OCI-LY1 (cell line): ENCODE measurements around the gene KIAA0319L.

Experiments
- H2AFZ ChIP-seq: fragments of 200-600 bp; sonication (generic), shearing (Covaris generic); 2 replicates; pipeline ENCODE4 v1.6.0; 2014; ENCODE audit warnings: antibody characterized with exemption, mild to moderate bottlenecking, low read length
- H3F3A ChIP-seq: fragments of 200-600 bp; sonication (generic), shearing (Covaris generic); 2 replicates; pipeline ENCODE4 v1.6.0; 2014; ENCODE audit warnings: mild to moderate bottlenecking, antibody characterized with exemption, low read length, moderate library complexity; ENCODE audit not compliant: insufficient read depth
- H3K27ac ChIP-seq: fragments of 200-600 bp; sonication (generic); 2 replicates; pipeline ENCODE4 v1.5.1; 2014; ENCODE audit warnings: low read length, mixed run types, mild to moderate bottlenecking, low read depth; ENCODE audit not compliant: poor library complexity, severe bottlenecking
- H3K27me3 ChIP-seq: fragments of 200-600 bp; sonication (generic); 2 replicates; pipeline ENCODE4 v1.6.0; 2014; ENCODE audit warnings: antibody characterized with exemption, mild to moderate bottlenecking, low read length, moderate library complexity; ENCODE audit not compliant: insufficient read depth
- H3K36me3 ChIP-seq: fragments of 200-600 bp; sonication (generic); 2 replicates; pipeline ENCODE4 v1.6.1; 2014; ENCODE audit warnings: mild to moderate bottlenecking, antibody characterized with exemption, low read length, moderate library complexity, mixed read lengths; ENCODE audit not compliant: insufficient read depth
- H3K4me1 ChIP-seq: fragments of 200-600 bp; sonication (generic); 2 replicates; pipeline ENCODE4 v1.5.1; 2014; ENCODE audit warnings: mild to moderate bottlenecking, low read length, moderate library complexity; ENCODE audit not compliant: insufficient read depth, severe bottlenecking
- H3K4me2 ChIP-seq: fragments of 200-600 bp; sonication (generic), shearing (Covaris generic); 2 replicates; pipeline ENCODE4 v1.6.1; 2014; ENCODE audit warnings: low read length
- H3K4me3 ChIP-seq: fragments of 200-600 bp; sonication (generic); 2 replicates; pipeline ENCODE4 v1.5.1; 2014; ENCODE audit warnings: low read length, low read depth, mild to moderate bottlenecking, mixed read lengths; ENCODE audit not compliant: poor library complexity, severe bottlenecking
- H3K79me2 ChIP-seq: fragments of 200-600 bp; shearing (Covaris generic); 2 replicates; pipeline ENCODE4 v1.6.1; 2016; ENCODE audit warnings: mixed run types, low read length, mixed read lengths; ENCODE audit not compliant: insufficient read depth
- H3K9ac ChIP-seq: fragments of 200-600 bp; sonication (generic), shearing (Covaris generic); 2 replicates; pipeline ENCODE4 v1.6.1; 2014; ENCODE audit warnings: mild to moderate bottlenecking, low read length, mixed read lengths
- H3K9me2 ChIP-seq: fragments of 200-600 bp; sonication (generic), shearing (Covaris generic); 2 replicates; pipeline ENCODE4 v1.6.1; 2014; ENCODE audit warnings: low read depth, mild to moderate bottlenecking, low read length, mixed read lengths
- H3K9me3 ChIP-seq: fragments of 200-600 bp; shearing (Covaris generic); 2 replicates; pipeline ENCODE4 v1.6.1; 2014; ENCODE audit warnings: low read length, mixed read lengths
- H4K20me1 ChIP-seq: fragments of 200-600 bp; sonication (generic), shearing (Covaris generic); 2 replicates; pipeline ENCODE4 v1.6.0; 2016; ENCODE audit warnings: mild to moderate bottlenecking, low read length; ENCODE audit not compliant: insufficient read depth
- CTCF ChIP-seq: fragments of 200-600 bp; sonication (generic), shearing (Covaris generic); IDR thresholded peaks from 2 replicates; pipeline ENCODE4 v1.5.1; 2017; ENCODE audit warnings: mild to moderate bottlenecking, antibody characterized with exemption, low read length, moderate library complexity, mixed read lengths
- EZH2 ChIP-seq: fragments of 200-600 bp; sonication (generic), shearing (Covaris generic); IDR thresholded peaks from 2 replicates; pipeline ENCODE4 v1.8.0; 2017; ENCODE audit warnings: borderline replicate concordance, mixed run types, mild to moderate bottlenecking, antibody characterized with exemption, low read length, moderate library complexity, mixed read lengths

Gene KIAA0319L

DNA sequence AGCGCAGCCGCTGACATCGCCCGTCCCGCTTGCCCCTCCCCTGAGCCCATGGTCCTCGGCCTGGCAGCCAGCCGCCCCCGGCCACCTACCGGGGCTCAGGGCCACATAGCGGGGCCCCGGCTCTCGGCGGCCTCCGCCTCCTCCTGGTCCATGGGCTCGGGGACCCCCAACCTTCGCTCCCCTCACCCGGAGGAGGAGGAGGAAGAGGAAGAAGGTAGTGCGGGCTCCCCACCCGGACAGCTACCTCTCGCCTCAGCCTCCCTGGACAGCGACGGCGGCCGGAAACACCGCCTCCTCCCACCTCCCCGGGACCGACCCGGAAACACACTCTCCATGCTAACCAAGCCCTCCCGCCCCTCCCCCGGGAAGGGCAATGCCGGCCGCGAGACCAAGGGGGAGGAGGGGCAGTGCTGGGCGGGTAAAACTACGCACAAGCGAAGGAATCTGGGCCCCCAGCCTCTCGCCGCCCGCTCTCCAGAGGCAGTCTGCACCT is at the start of gene KIAA0319L:
Gene KIAA0319L, minus strand, starts transcription at position 286 of the 493 bp plus-strand sequence. CDS start 2,912 bp downstream, outside the sequence.
- Histone ChIP-seq H3F3A (peaks cover 6% of the 10 kb centered on the region; the same call in 1 of the 2 replicates), H3K4me1 (peaks cover 39% of the 10 kb centered on the region), H3K36me3 (peaks cover 14% of the 10 kb centered on the region), H3K27ac (peak within 1 kb of the TSS; percentile 79), H3K4me2 (peak within 1 kb of the TSS; percentile 93), H3K9me2 (no peaks in the 10 kb centered on the region), H4K20me1 (no peaks in the 10 kb centered on the region), H2AFZ (peak within 1 kb of the TSS; percentile 17; the same call in 1 of the 2 replicates), H3K4me3 (peak within 1 kb of the TSS; percentile 88), H3K9me3 (no peaks in the 10 kb centered on the region), H3K27me3 (no peaks in the 10 kb centered on the region), H3K79me2 (no peaks in the 10 kb centered on the region; the same call in 1 of the 2 replicates), H3K9ac (peak within 1 kb of the TSS; percentile 82)
- TF ChIP-seq CTCF, result no peak
- no peak for TF ChIP-seq EZH2

DNA sequence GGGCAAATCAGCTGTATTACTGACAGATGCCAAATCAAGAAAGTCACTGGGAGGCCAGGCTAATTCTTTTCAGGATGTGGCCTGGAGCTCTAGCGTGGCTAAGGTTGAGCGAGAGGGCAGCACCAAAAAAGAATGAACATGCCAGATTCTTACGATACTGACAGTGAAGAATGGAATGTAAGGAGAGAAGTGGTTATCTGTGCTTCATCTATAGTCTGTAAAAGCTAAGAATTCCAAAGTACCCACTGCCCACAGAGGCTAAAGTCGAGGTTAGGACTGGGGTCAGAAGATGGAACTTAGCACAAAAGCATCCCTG is 48.6 kb upstream of the KIAA0319L start:
- Histone ChIP-seq H4K20me1 (no peaks in the 10 kb centered on the region), H3K27ac (no peak overlapping the region), H3K79me2 (peaks cover 17% of the 10 kb centered on the region; the same call in 1 of the 2 replicates)

GRCh38 chr1:35605071-35605866 is 48.1 kb upstream of the KIAA0319L start:
- Histone ChIP-seq H3K27me3 (no peaks in the 10 kb centered on the region), H3K4me3 (no peak overlapping the region), H3K27ac (no peak overlapping the region), H3K36me3 (peaks cover 96% of the 10 kb centered on the region), H3K4me1 (no peaks in the 10 kb centered on the region), H3K4me2 (no peak overlapping the region), H3K9me3 (no peaks in the 10 kb centered on the region), H2AFZ (no peak overlapping the region), H3K79me2 (peaks cover 17% of the 10 kb centered on the region; the same call in 1 of the 2 replicates), H3K9ac (no peak overlapping the region), H3K9me2 (no peaks in the 10 kb centered on the region), H4K20me1 (no peaks in the 10 kb centered on the region), H3F3A (no peaks in the 10 kb centered on the region)
- TF ChIP-seq CTCF (no peak), EZH2 (no peak)

More for the DNA sequence above, 48.6 kb upstream of the KIAA0319L start:
- no peaks in the 10 kb centered on the region for H3K9me2 ChIP-seq
- H3K9ac ChIP-seq, result no peak overlapping the region
- H3K4me1 ChIP-seq, result no peaks in the 10 kb centered on the region
- no peak overlapping the region for H3K4me2 ChIP-seq
- no peak overlapping the region for H3K4me3 ChIP-seq
- TF ChIP-seq EZH2 (no peak), CTCF (no peak)
- no peaks in the 10 kb centered on the region for H3K27me3 ChIP-seq
- H3K9me3 ChIP-seq, result no peaks in the 10 kb centered on the region
- peaks cover 97% of the 10 kb centered on the region for H3K36me3 ChIP-seq
- H2AFZ ChIP-seq, result no peak overlapping the region
- no peaks in the 10 kb centered on the region for H3F3A ChIP-seq
